GM19463 (cell line): ENCODE data around the gene PRKCA.
"Not testable (repeated sequence)": the region's sequence is repeated elsewhere in the genome, so short reads cannot be mapped to it uniquely, and the experiment has no call there.

Experiments
- ATAC-seq: cut with Tn5 transposase; IDR thresholded peaks from one replicate; pipeline ENCODE4 v1.9.1; 2021; ENCODE audit warnings: mild to moderate bottlenecking, moderate library complexity; ENCODE audit not compliant: unreplicated experiment

The PRKCA gene

GRCh38 chr17:66480243-66480642 is 177.8 kb downstream of the PRKCA start:
- no peak for ATAC-seq

GRCh38 chr17:66480802-66481201 is 178.4 kb downstream of the PRKCA start:
- ATAC-seq = no peak

DNA sequence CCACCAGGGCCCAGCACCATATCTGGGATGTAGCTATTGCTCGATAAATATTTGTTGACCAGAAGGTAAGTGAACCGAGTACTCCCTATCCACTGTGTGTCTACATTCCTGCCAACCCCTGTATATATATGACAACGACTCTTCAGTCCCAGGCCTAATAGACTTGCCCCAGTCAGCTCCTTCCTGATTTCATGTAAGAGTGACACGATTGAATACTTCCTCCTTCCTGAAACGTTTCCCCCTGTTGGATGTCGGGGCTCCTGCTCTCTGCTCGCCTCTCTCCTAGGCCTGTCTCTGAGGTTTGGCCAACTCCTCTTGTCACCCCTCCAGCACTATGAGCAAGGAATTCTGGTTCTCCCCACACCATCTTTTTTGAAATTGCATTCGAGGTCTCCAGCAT is 178.9 kb downstream of the PRKCA start:
- ATAC-seq = no peak

DNA sequence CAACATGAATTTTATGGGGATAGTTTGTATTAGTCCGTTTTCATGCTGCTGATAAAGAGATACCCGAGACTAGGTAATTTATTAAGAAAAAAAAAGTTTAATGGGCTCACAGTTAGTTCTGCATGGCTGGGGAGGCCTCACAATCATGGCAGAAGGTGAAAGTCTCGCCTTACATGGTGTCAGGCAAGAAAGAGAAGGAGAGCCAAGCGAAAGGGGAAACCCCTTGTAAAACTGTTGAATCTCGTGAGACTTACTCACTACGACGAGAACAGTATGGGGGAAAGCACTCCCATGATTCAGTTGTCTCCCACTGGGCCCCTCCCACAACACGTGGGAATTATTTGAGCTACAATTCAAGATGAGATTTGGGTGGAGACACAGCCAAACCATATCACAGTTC is 181.5 kb downstream of the PRKCA start:
- no peak for ATAC-seq

GRCh38 chr17:66485309-66485947 is 183.0 kb downstream of the PRKCA start:
- no peak for ATAC-seq

GRCh38 chr17:66487121-66487520 is 184.7 kb downstream of the PRKCA start:
- no peak for ATAC-seq

- no peak for ATAC-seq
Measured at GRCh38 chr17:66487981-66488468, 185.6 kb downstream of the PRKCA start.

DNA sequence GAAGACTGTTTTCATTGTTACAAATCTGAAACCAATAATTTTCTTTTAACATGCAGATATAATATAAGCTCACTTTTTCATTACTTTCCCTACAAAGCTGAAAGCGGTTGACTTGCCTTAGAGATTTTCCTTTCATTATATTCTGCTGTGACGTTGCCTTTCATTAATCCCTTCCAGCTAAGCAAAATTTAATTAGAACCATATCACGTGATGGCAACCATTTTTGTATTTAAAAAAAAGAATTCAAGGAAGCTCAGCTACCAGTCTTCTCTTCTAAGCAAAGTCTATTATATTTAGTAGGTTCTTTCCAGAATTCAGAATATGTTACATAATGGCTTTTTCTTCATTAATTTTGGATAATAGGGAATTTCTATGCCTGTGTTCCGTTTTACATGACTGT is 186.5 kb downstream of the PRKCA start:
- no peak for ATAC-seq

DNA sequence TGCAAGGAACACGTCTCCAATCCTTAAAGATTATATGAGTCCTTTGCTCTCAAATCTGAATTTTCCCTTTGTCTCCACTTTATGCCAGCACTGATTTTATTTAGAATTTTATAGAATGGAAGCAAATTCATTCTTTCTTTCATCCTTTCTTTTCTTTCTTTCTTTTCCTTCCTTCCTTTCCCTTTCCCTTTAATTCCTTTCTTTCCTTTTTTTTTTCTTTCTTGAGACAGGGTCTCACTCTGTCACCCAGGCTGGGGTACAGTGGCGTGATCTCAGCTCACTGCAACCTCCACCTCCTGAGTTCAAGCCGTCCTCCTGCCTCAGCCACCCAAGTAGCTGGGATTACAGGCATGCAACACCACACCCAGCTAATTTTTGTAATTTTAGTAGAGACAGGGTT is 187.2 kb downstream of the PRKCA start:
- not testable (repeated sequence) for ATAC-seq

DNA sequence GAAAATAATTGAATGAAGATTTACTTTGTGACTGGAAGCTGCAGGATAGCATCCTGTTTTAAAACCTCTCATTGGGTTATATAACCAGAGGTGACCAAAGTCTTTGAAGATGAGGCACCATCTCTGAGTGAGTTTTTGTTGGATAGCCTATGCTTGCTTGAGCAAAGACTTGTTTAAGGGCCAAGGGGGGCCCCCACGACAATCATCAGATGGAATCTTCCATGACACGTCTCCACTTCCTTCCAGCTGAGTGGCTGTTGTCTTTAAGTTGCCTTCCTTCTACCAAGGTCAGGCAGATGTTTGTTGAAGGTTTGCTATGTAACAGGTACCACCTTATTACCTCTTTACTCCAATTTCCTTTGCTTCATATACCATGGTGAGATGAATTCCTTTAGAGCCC is 188.8 kb downstream of the PRKCA start:
- ATAC-seq = no peak

GRCh38 chr17:66491665-66492064 is 189.3 kb downstream of the PRKCA start:
- no peak for ATAC-seq

GRCh38 chr17:66492080-66492479 is 189.7 kb downstream of the PRKCA start:
- ATAC-seq = no peak

DNA sequence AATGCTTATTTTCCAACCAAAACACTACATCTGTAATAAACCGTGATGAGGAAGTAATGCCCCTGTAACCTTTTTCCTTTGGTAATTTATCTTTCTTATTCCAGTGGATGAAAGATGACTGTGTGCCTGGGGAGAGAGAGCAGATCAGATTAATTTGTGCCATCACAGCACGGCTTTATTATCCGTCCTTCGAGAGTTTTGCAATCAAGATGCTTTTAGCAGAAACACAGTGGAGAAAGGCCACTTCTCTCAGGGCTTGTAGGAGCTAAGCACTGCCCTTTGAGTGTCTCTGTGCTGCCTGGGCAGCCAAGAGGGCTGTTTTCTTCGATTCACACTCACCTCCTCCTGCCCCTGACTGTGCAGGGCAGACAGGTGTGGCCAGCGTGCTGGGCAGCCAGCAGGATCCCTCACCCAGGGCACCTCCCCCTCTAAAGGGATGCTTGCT is 190.2 kb downstream of the PRKCA start:
- ATAC-seq = no peak

DNA sequence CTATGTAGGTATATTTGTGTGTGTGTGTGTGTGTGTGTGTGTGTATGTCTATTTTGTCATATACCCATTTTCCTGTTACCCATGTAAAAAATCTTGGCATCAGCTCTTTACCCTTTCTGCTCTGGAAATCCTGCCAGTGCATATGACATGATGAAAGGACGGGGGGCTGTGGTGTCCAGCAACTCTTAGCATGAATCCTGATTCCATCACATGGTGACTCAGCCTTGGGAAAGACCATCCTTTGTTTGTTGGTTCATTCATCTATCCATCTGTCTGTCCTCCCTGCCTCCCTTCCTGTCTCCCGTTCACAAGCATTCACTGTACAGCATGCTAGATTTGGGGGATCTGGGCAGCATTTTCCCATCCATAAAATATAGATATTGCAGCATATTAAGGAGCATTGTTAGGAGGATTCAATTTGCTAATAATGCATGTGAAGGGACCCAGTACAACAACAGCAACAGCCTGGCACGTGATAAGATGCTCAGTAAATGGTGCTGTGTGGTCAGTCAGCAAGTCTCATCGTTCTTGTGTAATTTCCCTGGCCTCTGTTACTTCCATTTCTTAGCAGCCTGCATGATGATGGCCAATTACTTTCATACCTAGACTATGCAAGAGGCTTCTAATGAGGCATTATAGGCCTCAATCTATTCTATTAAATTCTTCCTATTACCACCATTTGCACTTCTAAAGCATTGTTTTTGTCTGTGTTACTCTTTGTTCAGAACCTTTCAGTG is 191.0 kb downstream of the PRKCA start:
- no peak for ATAC-seq

GRCh38 chr17:66494023-66494803 is 191.8 kb downstream of the PRKCA start:
- ATAC-seq = no peak

DNA sequence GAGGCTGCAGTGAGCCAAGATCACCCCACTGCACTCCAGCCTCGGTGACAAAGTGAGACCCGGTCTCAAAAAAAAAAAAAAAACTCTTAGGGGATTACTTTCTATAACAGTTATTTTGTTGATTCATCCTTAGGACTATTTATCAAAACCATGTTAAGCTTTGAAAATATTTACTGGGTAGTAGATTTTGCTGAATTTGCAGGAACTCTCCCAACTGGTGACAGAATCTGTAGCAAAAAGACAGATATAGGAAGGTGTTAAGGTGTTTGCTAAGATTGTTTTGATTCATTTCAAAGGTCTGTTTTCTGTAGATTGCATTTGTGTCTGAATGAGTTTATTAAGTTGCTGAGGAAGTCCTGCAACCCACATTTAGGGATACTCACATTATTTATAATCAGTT is 192.6 kb downstream of the PRKCA start:
- ATAC-seq = no peak

DNA sequence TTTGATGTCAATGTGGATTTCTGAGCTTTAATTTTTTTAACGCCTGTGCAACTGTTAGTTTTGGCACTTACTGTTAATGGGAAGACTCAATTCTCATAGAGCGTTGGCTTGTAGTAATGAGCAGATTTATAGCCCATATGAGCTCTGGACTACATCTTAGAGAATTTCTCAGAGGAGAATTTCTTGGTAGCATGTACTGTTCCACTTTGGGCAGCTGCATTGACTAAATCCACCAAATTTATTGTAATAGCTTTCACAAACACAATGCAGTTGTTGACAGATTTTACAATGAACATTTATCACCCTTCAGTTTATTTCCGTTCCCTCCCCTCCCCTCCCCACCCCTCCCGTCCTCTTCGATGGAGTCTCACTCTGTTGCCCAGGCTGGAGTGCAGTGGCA is 193.9 kb downstream of the PRKCA start:
- ATAC-seq = no peak

DNA sequence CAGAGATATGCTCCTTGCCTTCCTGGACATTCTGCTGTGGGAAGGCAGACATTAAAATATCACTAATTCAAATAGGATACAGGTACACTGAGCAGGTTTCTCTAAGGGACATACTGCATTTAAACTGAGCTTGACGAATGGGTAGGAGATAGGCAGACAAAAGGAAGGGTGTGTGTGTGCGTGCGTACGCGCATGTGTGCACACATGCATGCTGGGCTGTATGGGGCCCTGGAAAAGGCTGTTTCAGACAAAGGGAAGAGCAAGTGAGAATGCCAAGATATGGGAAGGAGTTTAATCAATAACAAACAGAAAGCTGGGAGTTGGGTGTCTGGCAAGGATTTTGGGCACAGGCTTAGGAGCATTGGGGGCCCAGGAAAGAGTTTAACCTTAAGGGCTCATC is 196.2 kb downstream of the PRKCA start:
- ATAC-seq = no peak

GRCh38 chr17:66506641-66507040 is 204.2 kb downstream of the PRKCA start:
- no peak for ATAC-seq

GRCh38 chr17:66507103-66507923 is 204.9 kb downstream of the PRKCA start:
- ATAC-seq = no peak
